ENCODE results near the gene POC5. TPM values are rescaled to one million over a fixed set of nuclear protein-coding genes. Genes with fewer than 3 reads are reported as not detected.

The POC5 gene
- polyA plus RNA-seq, 1 donor from 2014 or later: 14.3 TPM

- H3K4me3 Mint-ChIP-seq: no peak overlapping the region
- H3K9me3 Mint-ChIP-seq: no peaks in the 10 kb centered on the region
- peaks cover 0 to 2% (median 2%) of the 10 kb centered on the region in 3 donors for H3K4me1 Mint-ChIP-seq
- H3K36me3 Mint-ChIP-seq: peaks cover 4% of the 10 kb centered on the region
- no peaks in the 10 kb centered on the region for H3K27me3 Mint-ChIP-seq
- H3K27ac Mint-ChIP-seq: peak overlapping the region in 2 of 3 donors; percentile 1 to 16
Measured at GRCh38 chr5:75678155-75678554, 39.1 kb downstream of the POC5 start.

GRCh38 chr5:75677607-75678006, 39.6 kb downstream of the POC5 start:
- H3K4me3 Mint-ChIP-seq: no peak overlapping the region
- H3K27me3 Mint-ChIP-seq: no peaks in the 10 kb centered on the region
- no peaks in the 10 kb centered on the region for H3K9me3 Mint-ChIP-seq
- peaks cover 4% of the 10 kb centered on the region for H3K36me3 Mint-ChIP-seq
- H3K4me1 Mint-ChIP-seq: peaks cover 0 to 2% (median 2%) of the 10 kb centered on the region in 3 donors
- peak overlapping the region in 1 of 3 donors; percentile 16 for H3K27ac Mint-ChIP-seq

- H3K4me3 Mint-ChIP-seq: no peak overlapping the region
- peaks cover 4% of the 10 kb centered on the region for H3K36me3 Mint-ChIP-seq
- H3K9me3 Mint-ChIP-seq: no peaks in the 10 kb centered on the region
- no peaks in the 10 kb centered on the region for H3K27me3 Mint-ChIP-seq
- H3K4me1 Mint-ChIP-seq: peaks cover 0 to 2% (median 0%) of the 10 kb centered on the region in 3 donors
- H3K27ac Mint-ChIP-seq: peak overlapping the region in 1 of 3 donors; percentile 73
Measured at GRCh38 chr5:75675783-75676182, 41.5 kb downstream of the POC5 start.

GRCh38 chr5:75672616-75673015, 44.6 kb downstream of the POC5 start:
- Mint-ChIP-seq H3K36me3 (peaks cover 4% of the 10 kb centered on the region), H3K27me3 (no peaks in the 10 kb centered on the region), H3K4me3 (peak overlapping the region in 1 of 4 donors; percentile 42), H3K4me1 (peaks cover 0 to 11% (median 2%) of the 10 kb centered on the region in 3 donors), H3K9me3 (no peaks in the 10 kb centered on the region), H3K27ac (no peak overlapping the region)

GRCh38 chr5:75671506-75671905, 45.7 kb downstream of the POC5 start:
- Mint-ChIP-seq H3K27me3 (no peaks in the 10 kb centered on the region), H3K4me1 (peaks cover 0 to 11% (median 2%) of the 10 kb centered on the region in 3 donors), H3K36me3 (peaks cover 4% of the 10 kb centered on the region), H3K27ac (peak overlapping the region in 1 of 3 donors; percentile 31), H3K9me3 (no peaks in the 10 kb centered on the region), H3K4me3 (no peak overlapping the region)

GRCh38 chr5:75670577-75670976, 46.7 kb downstream of the POC5 start:
- Mint-ChIP-seq H3K4me3 (no peak overlapping the region), H3K4me1 (peaks cover 0 to 11% (median 2%) of the 10 kb centered on the region in 3 donors), H3K27me3 (no peaks in the 10 kb centered on the region)

GRCh38 chr5:75668977-75669689, 48.1 kb downstream of the POC5 start:
- Mint-ChIP-seq H3K4me1 (peaks cover 0 to 11% (median 2%) of the 10 kb centered on the region in 3 donors), H3K27me3 (no peaks in the 10 kb centered on the region), H3K9me3 (no peaks in the 10 kb centered on the region), H3K36me3 (peaks cover 4% of the 10 kb centered on the region), H3K4me3 (peak overlapping the region; percentile 23 to 88 (median 80)), H3K27ac (peak overlapping the region in 1 of 3 donors; percentile 83)

More at GRCh38 chr5:75670577-75670976, 46.7 kb downstream of the POC5 start:
- no peak overlapping the region for H3K27ac Mint-ChIP-seq
- H3K36me3 Mint-ChIP-seq: peaks cover 4% of the 10 kb centered on the region
- no peaks in the 10 kb centered on the region for H3K9me3 Mint-ChIP-seq

- Mint-ChIP-seq H3K4me1 (peaks cover 0 to 11% (median 2%) of the 10 kb centered on the region in 3 donors), H3K9me3 (no peaks in the 10 kb centered on the region), H3K4me3 (peak overlapping the region in 3 of 4 donors; percentile 79 to 88 (median 81)), H3K36me3 (peaks cover 3% of the 10 kb centered on the region), H3K27me3 (no peaks in the 10 kb centered on the region), H3K27ac (no peak overlapping the region)
Measured at GRCh38 chr5:75668445-75668844, 48.8 kb downstream of the POC5 start.

- Mint-ChIP-seq H3K9me3 (no peaks in the 10 kb centered on the region), H3K27ac (no peak overlapping the region), H3K36me3 (no peaks in the 10 kb centered on the region), H3K4me1 (peaks cover 0 to 11% (median 2%) of the 10 kb centered on the region in 3 donors), H3K4me3 (no peak overlapping the region), H3K27me3 (no peaks in the 10 kb centered on the region)
Measured at GRCh38 chr5:75667586-75667985, 49.7 kb downstream of the POC5 start.

- Mint-ChIP-seq H3K4me3 (no peak overlapping the region), H3K27me3 (no peaks in the 10 kb centered on the region)
Measured at GRCh38 chr5:75666801-75667200, 50.4 kb downstream of the POC5 start.

GRCh38 chr5:75664979-75665378, 52.3 kb downstream of the POC5 start:
- Mint-ChIP-seq H3K27ac (no peak overlapping the region), H3K4me1 (peaks cover 0 to 13% (median 2%) of the 10 kb centered on the region in 3 donors), H3K27me3 (no peaks in the 10 kb centered on the region), H3K4me3 (no peak overlapping the region), H3K9me3 (no peaks in the 10 kb centered on the region), H3K36me3 (no peaks in the 10 kb centered on the region)

More at GRCh38 chr5:75666801-75667200, 50.4 kb downstream of the POC5 start:
- peaks cover 0 to 11% (median 2%) of the 10 kb centered on the region in 3 donors for H3K4me1 Mint-ChIP-seq
- H3K36me3 Mint-ChIP-seq: no peaks in the 10 kb centered on the region
- no peaks in the 10 kb centered on the region for H3K9me3 Mint-ChIP-seq
- no peak overlapping the region for H3K27ac Mint-ChIP-seq

- H3K27ac Mint-ChIP-seq: no peak overlapping the region
- no peaks in the 10 kb centered on the region for H3K27me3 Mint-ChIP-seq
- no peaks in the 10 kb centered on the region for H3K36me3 Mint-ChIP-seq
- no peaks in the 10 kb centered on the region for H3K9me3 Mint-ChIP-seq
- H3K4me3 Mint-ChIP-seq: no peak overlapping the region
- H3K4me1 Mint-ChIP-seq: peaks cover 0 to 6% (median 0%) of the 10 kb centered on the region in 3 donors
Measured at GRCh38 chr5:75663579-75664284, 53.5 kb downstream of the POC5 start.

- Mint-ChIP-seq H3K4me1 (peaks cover 0 to 2% (median 0%) of the 10 kb centered on the region in 3 donors), H3K36me3 (no peaks in the 10 kb centered on the region), H3K27ac (no peak overlapping the region), H3K4me3 (no peak overlapping the region), H3K9me3 (no peaks in the 10 kb centered on the region), H3K27me3 (peaks cover 2% of the 10 kb centered on the region)
Measured at GRCh38 chr5:75662061-75662460, 55.2 kb downstream of the POC5 start.

- peak overlapping the region in 2 of 4 donors; percentile 30 to 47 for H3K4me3 Mint-ChIP-seq
- H3K36me3 Mint-ChIP-seq: no peaks in the 10 kb centered on the region
- peaks cover 0 to 2% (median 0%) of the 10 kb centered on the region in 3 donors for H3K4me1 Mint-ChIP-seq
- H3K27ac Mint-ChIP-seq: no peak overlapping the region
- no peaks in the 10 kb centered on the region for H3K9me3 Mint-ChIP-seq
- H3K27me3 Mint-ChIP-seq: peaks cover 2% of the 10 kb centered on the region
Measured at GRCh38 chr5:75660678-75661465, 56.4 kb downstream of the POC5 start.
